Measurements from ENCODE around the gene WDFY4. TPM values are rescaled to one million over a fixed set of nuclear protein-coding genes. Genes with fewer than 3 reads are reported as not detected.

WDFY4 gene
- polyA plus RNA-seq, 1 donor (not counting 4 experiments of a cell fraction or from before 2014, with no cell fraction given) = 0.04 TPM

DNA sequence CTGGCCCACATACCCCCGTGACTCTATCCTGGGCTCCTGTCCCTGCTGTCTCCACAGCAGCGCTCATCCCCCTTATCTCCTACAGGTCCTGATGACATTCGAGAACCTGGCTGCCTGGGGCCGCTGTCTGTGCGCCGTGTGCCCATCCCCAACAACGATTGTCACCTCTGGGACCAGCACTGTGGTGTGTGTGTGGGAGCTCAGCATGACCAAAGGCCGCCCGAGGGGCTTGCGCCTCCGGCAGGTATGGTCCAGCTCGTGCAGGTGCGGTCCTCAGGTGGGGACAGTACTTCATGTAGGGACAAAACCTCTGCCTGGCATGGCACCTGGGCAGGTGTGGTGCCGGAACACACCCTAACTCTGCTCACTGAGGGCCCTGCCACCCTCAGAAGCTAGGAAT lies 285.4 kb downstream of the WDFY4 start:
- no peak overlapping the region for H3K27ac ChIP-seq (ENCODE audit: control insufficient read depth, insufficient read depth, low read length)
- no peak overlapping the region for H3K4me2 ChIP-seq (ENCODE audit: control insufficient read depth, extremely low read depth, insufficient read depth, low read depth, low read length)
- dilution Hi-C loops (cut with MboI; ENCODE audit: extremely low pct_ligation_motif_present, low sequenced_read_pairs) = no loop called here
- H3K4me1 ChIP-seq (ENCODE audit: control insufficient read depth, extremely low read depth, insufficient read depth, low read length) = no peaks in the 10 kb centered on the region
- H3K79me2 ChIP-seq (ENCODE audit: control insufficient read depth, insufficient read depth, low read length) = no peaks in the 10 kb centered on the region
- H3K9me3 ChIP-seq (ENCODE audit: control insufficient read depth, low read depth, low read length) = no peaks in the 10 kb centered on the region
- H2AFZ ChIP-seq (ENCODE audit: control insufficient read depth, low read length) = no peak overlapping the region
- H3K9ac ChIP-seq (ENCODE audit: control insufficient read depth, extremely low read depth, insufficient read depth, low read length) = no peak overlapping the region
- H3K27me3 ChIP-seq (ENCODE audit: control insufficient read depth, extremely low read depth, insufficient read depth, low read length) = peaks cover 3% of the 10 kb centered on the region
- DNase-seq (ENCODE audit: low read depth, low spot score) = no peak
- H3K9me1 ChIP-seq (ENCODE audit: control insufficient read depth, extremely low read depth, insufficient read depth, low read length) = no peaks in the 10 kb centered on the region
- no peaks in the 10 kb centered on the region for H4K20me1 ChIP-seq (ENCODE audit: control insufficient read depth, extremely low read depth, insufficient read depth, low read length)
- FAIRE-seq = no peak
- TF ChIP-seq EZH2 (IDR thresholded peaks at IDR 0.05; ENCODE audit: low read length) = no peak
- TF ChIP-seq, protein P1, sequence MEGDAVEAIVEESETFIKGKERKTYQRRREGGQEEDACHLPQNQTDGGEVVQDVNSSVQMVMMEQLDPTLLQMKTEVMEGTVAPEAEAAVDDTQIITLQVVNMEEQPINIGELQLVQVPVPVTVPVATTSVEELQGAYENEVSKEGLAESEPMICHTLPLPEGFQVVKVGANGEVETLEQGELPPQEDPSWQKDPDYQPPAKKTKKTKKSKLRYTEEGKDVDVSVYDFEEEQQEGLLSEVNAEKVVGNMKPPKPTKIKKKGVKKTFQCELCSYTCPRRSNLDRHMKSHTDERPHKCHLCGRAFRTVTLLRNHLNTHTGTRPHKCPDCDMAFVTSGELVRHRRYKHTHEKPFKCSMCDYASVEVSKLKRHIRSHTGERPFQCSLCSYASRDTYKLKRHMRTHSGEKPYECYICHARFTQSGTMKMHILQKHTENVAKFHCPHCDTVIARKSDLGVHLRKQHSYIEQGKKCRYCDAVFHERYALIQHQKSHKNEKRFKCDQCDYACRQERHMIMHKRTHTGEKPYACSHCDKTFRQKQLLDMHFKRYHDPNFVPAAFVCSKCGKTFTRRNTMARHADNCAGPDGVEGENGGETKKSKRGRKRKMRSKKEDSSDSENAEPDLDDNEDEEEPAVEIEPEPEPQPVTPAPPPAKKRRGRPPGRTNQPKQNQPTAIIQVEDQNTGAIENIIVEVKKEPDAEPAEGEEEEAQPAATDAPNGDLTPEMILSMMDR (optimal IDR thresholded peaks at IDR 0.05 in 1 of 3, IDR thresholded peaks at IDR 0.05 in 1 of 3, conservative IDR thresholded peaks at IDR 0.05 in 1 of 3; ENCODE audit: extremely low read depth in 1 of 3, insufficient read depth in 2 of 3, low read length in 3 of 3) = no peak
- H3K4me3 ChIP-seq (ENCODE audit: control insufficient read depth in 2 of 3, extremely low read depth in 1 of 3, insufficient read depth in 2 of 3, low read depth in 1 of 3, low read length in 3 of 3) = no peak overlapping the region
- no peaks in the 10 kb centered on the region for H3K36me3 ChIP-seq (ENCODE audit: control insufficient read depth in 2 of 2, extremely low read depth in 1 of 2, insufficient read depth in 2 of 2, low read length in 2 of 2)

DNA sequence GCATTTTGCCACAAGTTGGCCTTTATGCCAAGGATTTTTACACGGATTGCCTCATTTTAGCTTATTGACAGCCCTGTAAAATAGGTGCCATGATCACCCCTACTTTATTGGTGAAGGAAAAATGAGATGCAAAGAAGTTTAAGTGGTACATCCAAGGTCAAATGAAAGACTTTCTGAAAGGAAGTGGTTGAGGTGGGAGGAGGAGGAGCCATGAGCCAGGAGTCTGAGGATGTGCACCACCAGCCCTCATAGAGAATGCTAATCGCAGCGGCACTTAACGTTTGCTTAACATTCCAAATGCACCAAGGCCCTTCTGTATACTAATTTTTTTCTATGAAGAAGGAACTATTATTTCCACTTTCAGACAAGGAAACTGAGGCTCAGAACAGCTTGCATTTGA lies 286.0 kb downstream of the WDFY4 start:
- H4K20me1 ChIP-seq (ENCODE audit: control insufficient read depth, extremely low read depth, insufficient read depth, low read length) = no peaks in the 10 kb centered on the region
- FAIRE-seq = no peak
- TF ChIP-seq, protein P1 (optimal IDR thresholded peaks at IDR 0.05 in 1 of 3, IDR thresholded peaks at IDR 0.05 in 1 of 3, conservative IDR thresholded peaks at IDR 0.05 in 1 of 3; ENCODE audit: extremely low read depth in 1 of 3, insufficient read depth in 2 of 3, low read length in 3 of 3) = no peak
- no peak for TF ChIP-seq EZH2 (IDR thresholded peaks at IDR 0.05; ENCODE audit: low read length)

More for the DNA sequence above, 286.0 kb downstream of the WDFY4 start:
- no peak overlapping the region for H3K27ac ChIP-seq (ENCODE audit: control insufficient read depth, insufficient read depth, low read length)
- DNase-seq (ENCODE audit: low read depth, low spot score) = no peak
- no peak overlapping the region for H3K4me2 ChIP-seq (ENCODE audit: control insufficient read depth, extremely low read depth, insufficient read depth, low read depth, low read length)
- peaks cover 3% of the 10 kb centered on the region for H3K27me3 ChIP-seq (ENCODE audit: control insufficient read depth, extremely low read depth, insufficient read depth, low read length)
- H3K79me2 ChIP-seq (ENCODE audit: control insufficient read depth, insufficient read depth, low read length) = no peaks in the 10 kb centered on the region
- dilution Hi-C loops (cut with MboI; ENCODE audit: extremely low pct_ligation_motif_present, low sequenced_read_pairs) = no loop called here
- H3K4me1 ChIP-seq (ENCODE audit: control insufficient read depth, extremely low read depth, insufficient read depth, low read length) = no peaks in the 10 kb centered on the region
- no peak overlapping the region for H2AFZ ChIP-seq (ENCODE audit: control insufficient read depth, low read length)
- no peaks in the 10 kb centered on the region for H3K9me1 ChIP-seq (ENCODE audit: control insufficient read depth, extremely low read depth, insufficient read depth, low read length)
- H3K9me3 ChIP-seq (ENCODE audit: control insufficient read depth, low read depth, low read length) = no peaks in the 10 kb centered on the region
- no peaks in the 10 kb centered on the region for H3K36me3 ChIP-seq (ENCODE audit: control insufficient read depth in 2 of 2, extremely low read depth in 1 of 2, insufficient read depth in 2 of 2, low read length in 2 of 2)
- no peak overlapping the region for H3K4me3 ChIP-seq (ENCODE audit: control insufficient read depth in 2 of 3, extremely low read depth in 1 of 3, insufficient read depth in 2 of 3, low read depth in 1 of 3, low read length in 3 of 3)
- no peak overlapping the region for H3K9ac ChIP-seq (ENCODE audit: control insufficient read depth, extremely low read depth, insufficient read depth, low read length)

Data from keratinocyte (primary cell).